AG04450 (cell line): ENCODE measurements around the gene PEX12. TPM values are rescaled to one million over a fixed set of nuclear protein-coding genes. Genes with fewer than 3 reads are reported as not detected.

Source experiments
- CTCF ChIA-PET: fragments of 300-600, 350-600 bp; formaldehyde crosslinking; extraction: SDS; loops from one replicate; lab custom pipeline; 2022; ENCODE audit warnings: antibody characterized with exemption, inconsistent platforms; lab: Charles Lee
- POLR2A ChIA-PET: fragments of 350-600 bp; formaldehyde crosslinking; extraction: SDS; loops from one replicate; lab custom pipeline; 2021; ENCODE audit warnings: antibody characterized with exemption, inconsistent platforms; lab: Yijun Ruan, JAX
- DNase-seq: peaks from one replicate; pipeline ENCODE4 v3.0.0-alpha.2; 2011; ENCODE audit warnings: low read depth, low spot score
- H3K27ac ChIP-seq: one replicate; pipeline ENCODE4 v1.5.1; 2012; ENCODE audit warnings: low read depth, low read length, control low read depth
- H3K27me3 ChIP-seq: one replicate; pipeline ENCODE4 v1.6.0; 2012; ENCODE audit warnings: low read length; ENCODE audit not compliant: control insufficient read depth, insufficient read depth
- H3K4me3 ChIP-seq: 2 replicates; pipeline ENCODE4 v1.5.1; 2011; ENCODE audit warnings: mild to moderate bottlenecking, low read depth, low read length, control low read depth
- H3K9me3 ChIP-seq: 2 replicates; pipeline ENCODE4 v1.5.1; 2012; ENCODE audit warnings: low read length; ENCODE audit not compliant: control insufficient read depth, insufficient read depth
- polyA plus RNA-seq: library from polyadenylated mRNA; depleted of rRNA; stranded (reverse); fragments of >200 nt; gene quantifications from 2 replicates; pipeline ENCODE4 v1.2.3, GENCODE V29; 2011
- TF ChIP-seq, protein P1 (sequence below): IDR thresholded peaks from 2 replicates; pipeline ENCODE4 v1.5.1; 2011; ENCODE audit warnings: low read depth, low read length, control low read depth, inconsistent platforms

Gene PEX12
- polyA plus RNA-seq, 1 experiment: 10.2 TPM

GRCh38 chr17:35607239-35607847, 29.0 kb upstream of the PEX12 start:
- peak overlapping the region; percentile 68 for H3K27ac ChIP-seq
- H3K9me3 ChIP-seq: no peaks in the 10 kb centered on the region
- no peak overlapping the region for H3K4me3 ChIP-seq
- no peak for DNase-seq
- TF ChIP-seq, protein P1, sequence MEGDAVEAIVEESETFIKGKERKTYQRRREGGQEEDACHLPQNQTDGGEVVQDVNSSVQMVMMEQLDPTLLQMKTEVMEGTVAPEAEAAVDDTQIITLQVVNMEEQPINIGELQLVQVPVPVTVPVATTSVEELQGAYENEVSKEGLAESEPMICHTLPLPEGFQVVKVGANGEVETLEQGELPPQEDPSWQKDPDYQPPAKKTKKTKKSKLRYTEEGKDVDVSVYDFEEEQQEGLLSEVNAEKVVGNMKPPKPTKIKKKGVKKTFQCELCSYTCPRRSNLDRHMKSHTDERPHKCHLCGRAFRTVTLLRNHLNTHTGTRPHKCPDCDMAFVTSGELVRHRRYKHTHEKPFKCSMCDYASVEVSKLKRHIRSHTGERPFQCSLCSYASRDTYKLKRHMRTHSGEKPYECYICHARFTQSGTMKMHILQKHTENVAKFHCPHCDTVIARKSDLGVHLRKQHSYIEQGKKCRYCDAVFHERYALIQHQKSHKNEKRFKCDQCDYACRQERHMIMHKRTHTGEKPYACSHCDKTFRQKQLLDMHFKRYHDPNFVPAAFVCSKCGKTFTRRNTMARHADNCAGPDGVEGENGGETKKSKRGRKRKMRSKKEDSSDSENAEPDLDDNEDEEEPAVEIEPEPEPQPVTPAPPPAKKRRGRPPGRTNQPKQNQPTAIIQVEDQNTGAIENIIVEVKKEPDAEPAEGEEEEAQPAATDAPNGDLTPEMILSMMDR: no peak
- no peaks in the 10 kb centered on the region for H3K27me3 ChIP-seq
- POLR2A ChIA-PET: interaction anchor here (0.6 to 1.6 kb wide), 5 partner anchors 11 to 365 kb away, joined by 3 to 9 read pairs (median 3); partner anchors contain the start of gene SLFN5
- CTCF ChIA-PET: interaction anchor here (0.6 to 3.2 kb wide), 9 partner anchors 10 to 369 kb away, joined by 3 to 50 read pairs (median 4); partner anchors contain the start of genes PEX12 and TAF15

GRCh38 chr17:35605678-35606077, 27.3 kb upstream of the PEX12 start:
- no peak for DNase-seq
- no peaks in the 10 kb centered on the region for H3K27me3 ChIP-seq
- no peaks in the 10 kb centered on the region for H3K9me3 ChIP-seq
- ChIA-PET POLR2A (interaction anchor here (1.0 kb wide), 1 partner anchor 203 kb away, joined by 3 read pairs; the partner anchor contains the start of gene TAF15), CTCF (interaction anchor here (1.0 to 1.7 kb wide), 2 partner anchors 14 to 142 kb away, joined by 4 to 11 read pairs; no protein-coding TSS in a partner anchor)
- TF ChIP-seq, protein P1: no peak
- peak overlapping the region; percentile 40 for H3K27ac ChIP-seq
- no peak overlapping the region for H3K4me3 ChIP-seq

DNA sequence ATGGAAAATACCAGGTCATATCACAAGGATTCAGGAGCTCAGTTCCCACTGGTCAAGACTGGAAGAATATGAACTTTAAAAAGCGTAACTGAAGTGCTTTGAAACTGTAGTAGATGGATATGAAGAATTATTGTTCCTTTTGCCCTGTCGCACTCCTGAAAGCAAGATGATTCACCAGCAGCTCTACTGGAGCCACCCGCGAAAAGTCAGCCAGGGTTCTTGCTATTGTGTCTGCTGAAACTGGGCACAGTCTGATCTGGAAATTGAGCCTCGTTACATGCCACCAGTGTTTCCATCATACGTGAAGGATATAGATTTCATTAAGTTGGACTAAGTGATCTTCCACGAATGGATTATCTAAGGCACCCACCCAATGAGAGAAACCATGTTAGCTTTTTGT, 25.3 kb upstream of the PEX12 start:
- POLR2A ChIA-PET: no interaction called here
- CTCF ChIA-PET: interaction anchor here (0.6 to 4.4 kb wide), 5 partner anchors 9 to 201 kb away, joined by 3 to 34 read pairs (median 4); no protein-coding TSS in a partner anchor
- no peak for DNase-seq

GRCh38 chr17:35597604-35598003, 19.2 kb upstream of the PEX12 start:
- Histone ChIP-seq H3K27me3 (no peaks in the 10 kb centered on the region), H3K4me3 (no peak overlapping the region), H3K27ac (no peak overlapping the region), H3K9me3 (no peaks in the 10 kb centered on the region)
- DNase-seq: no peak
- CTCF ChIA-PET: interaction anchor here (0.8 kb wide), 1 partner anchor 10 kb away, joined by 4 read pairs; no protein-coding TSS in a partner anchor
- POLR2A ChIA-PET: no interaction called here
- TF ChIP-seq, protein P1: no peak

More for the DNA sequence above, 25.3 kb upstream of the PEX12 start:
- Histone ChIP-seq H3K27ac (no peak overlapping the region), H3K27me3 (no peaks in the 10 kb centered on the region), H3K9me3 (no peaks in the 10 kb centered on the region), H3K4me3 (no peak overlapping the region)
- TF ChIP-seq, protein P1: no peak

- TF ChIP-seq, protein P1: no peak
- H3K9me3 ChIP-seq: no peaks in the 10 kb centered on the region
- DNase-seq: no peak
- H3K4me3 ChIP-seq: no peak overlapping the region
- H3K27me3 ChIP-seq: no peaks in the 10 kb centered on the region
- no peak overlapping the region for H3K27ac ChIP-seq
- ChIA-PET POLR2A (interaction anchor here (0.6 kb wide), 1 partner anchor 11 kb away, joined by 3 read pairs; no protein-coding TSS in a partner anchor), CTCF (interaction anchor here (0.7 to 2.1 kb wide), 3 partner anchors 11 to 244 kb away, joined by 3 to 11 read pairs (median 4); no protein-coding TSS in a partner anchor)
These were observed 18.3 kb upstream of the PEX12 start for GRCh38 chr17:35596530-35597233.
